ENCODE measurements around the gene HYAL3. TPM values are rescaled to one million over a fixed set of nuclear protein-coding genes. Genes with fewer than 3 reads are reported as not detected.

Gene HYAL3
- total RNA-seq, 2 donors from 2014 or later, result 2.5 to 4.2 TPM

GRCh38 chr3:50326182-50326541 is 27.0 kb upstream of the HYAL3 start:
- no peaks in the 10 kb centered on the region for H3K27me3 ChIP-seq
- no peaks in the 10 kb centered on the region for H3K9me3 ChIP-seq
- TF ChIP-seq CTCF (IDR thresholded peaks at IDR 0.05), result no peak
- peaks cover 23% of the 10 kb centered on the region for H3K4me1 ChIP-seq
- H3K36me3 ChIP-seq, result peaks cover 14% of the 10 kb centered on the region
- DNase-seq, result no peak
- H3K4me3 ChIP-seq, result no peak overlapping the region
- H3K9ac ChIP-seq (ENCODE audit: low read depth in 2 of 2, low read length in 2 of 2), result peak overlapping the region in 1 of 2 donors; percentile 26
- H3K27ac ChIP-seq, result no peak overlapping the region
- intact Hi-C loops (cut with DNase I), result loop anchor here (10.0 kb wide), 1 partner anchor 51 kb away; the partner anchor contains the start of gene LSMEM2

- peaks cover 23% of the 10 kb centered on the region for H3K4me1 ChIP-seq
- H3K4me3 ChIP-seq, result no peak overlapping the region
- H3K9me3 ChIP-seq, result no peaks in the 10 kb centered on the region
- peaks cover 8% of the 10 kb centered on the region for H3K36me3 ChIP-seq
- no peaks in the 10 kb centered on the region for H3K27me3 ChIP-seq
- H3K27ac ChIP-seq, result no peak overlapping the region
- no peak for TF ChIP-seq CTCF (IDR thresholded peaks at IDR 0.05)
- H3K9ac ChIP-seq (ENCODE audit: low read depth in 2 of 2, low read length in 2 of 2), result peak overlapping the region in 1 of 2 donors; percentile 26
- DNase-seq, result no peak
- intact Hi-C loops (cut with DNase I), result loop anchor here (10.0 kb wide), 1 partner anchor 51 kb away; the partner anchor contains the start of gene LSMEM2
Observed at GRCh38 chr3:50325497-50326181, 26.4 kb upstream of the HYAL3 start.

- Histone ChIP-seq H3K4me3 (no peak overlapping the region), H3K4me1 (peaks cover 23% of the 10 kb centered on the region), H3K9ac (ENCODE audit: low read depth in 2 of 2, low read length in 2 of 2) (no peak overlapping the region), H3K27me3 (no peaks in the 10 kb centered on the region), H3K36me3 (peaks cover 5% of the 10 kb centered on the region), H3K27ac (no peak overlapping the region), H3K9me3 (no peaks in the 10 kb centered on the region)
- no peak for DNase-seq
- no peak for TF ChIP-seq CTCF (IDR thresholded peaks at IDR 0.05)
- intact Hi-C loops (cut with DNase I), result loop anchor here (10.0 kb wide), 1 partner anchor 50 kb away; the partner anchor contains the start of gene LSMEM2
Observed at GRCh38 chr3:50325113-50325480, 25.9 kb upstream of the HYAL3 start.

GRCh38 chr3:50324351-50325112 is 25.3 kb upstream of the HYAL3 start:
- intact Hi-C loops (cut with DNase I), result loop anchor here (10.0 kb wide), 1 partner anchor 50 kb away; the partner anchor contains the start of gene LSMEM2
- no peak for DNase-seq
- Histone ChIP-seq H3K9me3 (no peaks in the 10 kb centered on the region), H3K36me3 (no peaks in the 10 kb centered on the region), H3K27me3 (no peaks in the 10 kb centered on the region), H3K4me3 (no peak overlapping the region), H3K9ac (ENCODE audit: low read depth in 2 of 2, low read length in 2 of 2) (peak overlapping the region in 1 of 2 donors; percentile 44), H3K4me1 (peaks cover 23% of the 10 kb centered on the region), H3K27ac (no peak overlapping the region)
- TF ChIP-seq CTCF (IDR thresholded peaks at IDR 0.05), result peak; percentile 81

- Histone ChIP-seq H3K27me3 (no peaks in the 10 kb centered on the region), H3K9me3 (no peaks in the 10 kb centered on the region), H3K4me1 (peaks cover 27% of the 10 kb centered on the region), H3K9ac (ENCODE audit: low read depth in 2 of 2, low read length in 2 of 2) (peak overlapping the region in 1 of 2 donors; percentile 44), H3K36me3 (no peaks in the 10 kb centered on the region), H3K27ac (no peak overlapping the region), H3K4me3 (no peak overlapping the region)
- no peak for DNase-seq
- intact Hi-C loops (cut with DNase I), result loop anchor here (10.0 kb wide), 1 partner anchor 49 kb away; the partner anchor contains the start of gene LSMEM2
- TF ChIP-seq CTCF (IDR thresholded peaks at IDR 0.05), result no peak
Observed at GRCh38 chr3:50323614-50324199, 24.5 kb upstream of the HYAL3 start.

All from colonic mucosa (tissue), 4 donors.